OCI-LY1 (cell line): ENCODE results near the gene SLC24A5.

Source experiments
- H2AFZ ChIP-seq: fragments of 200-600 bp; sonication (generic), shearing (Covaris generic); 2 replicates; pipeline ENCODE4 v1.6.0; 2014; ENCODE audit warnings: antibody characterized with exemption, mild to moderate bottlenecking, low read length
- H3F3A ChIP-seq: fragments of 200-600 bp; sonication (generic), shearing (Covaris generic); 2 replicates; pipeline ENCODE4 v1.6.0; 2014; ENCODE audit warnings: mild to moderate bottlenecking, antibody characterized with exemption, low read length, moderate library complexity; ENCODE audit not compliant: insufficient read depth
- H3K27ac ChIP-seq: fragments of 200-600 bp; sonication (generic); 2 replicates; pipeline ENCODE4 v1.5.1; 2014; ENCODE audit warnings: low read length, mixed run types, mild to moderate bottlenecking, low read depth; ENCODE audit not compliant: poor library complexity, severe bottlenecking
- H3K27me3 ChIP-seq: fragments of 200-600 bp; sonication (generic); 2 replicates; pipeline ENCODE4 v1.6.0; 2014; ENCODE audit warnings: antibody characterized with exemption, mild to moderate bottlenecking, low read length, moderate library complexity; ENCODE audit not compliant: insufficient read depth
- H3K36me3 ChIP-seq: fragments of 200-600 bp; sonication (generic); 2 replicates; pipeline ENCODE4 v1.6.1; 2014; ENCODE audit warnings: mild to moderate bottlenecking, antibody characterized with exemption, low read length, moderate library complexity, mixed read lengths; ENCODE audit not compliant: insufficient read depth
- H3K4me1 ChIP-seq: fragments of 200-600 bp; sonication (generic); 2 replicates; pipeline ENCODE4 v1.5.1; 2014; ENCODE audit warnings: mild to moderate bottlenecking, low read length, moderate library complexity; ENCODE audit not compliant: insufficient read depth, severe bottlenecking
- H3K4me2 ChIP-seq: fragments of 200-600 bp; sonication (generic), shearing (Covaris generic); 2 replicates; pipeline ENCODE4 v1.6.1; 2014; ENCODE audit warnings: low read length
- H3K4me3 ChIP-seq: fragments of 200-600 bp; sonication (generic); 2 replicates; pipeline ENCODE4 v1.5.1; 2014; ENCODE audit warnings: low read length, low read depth, mild to moderate bottlenecking, mixed read lengths; ENCODE audit not compliant: poor library complexity, severe bottlenecking
- H3K79me2 ChIP-seq: fragments of 200-600 bp; shearing (Covaris generic); 2 replicates; pipeline ENCODE4 v1.6.1; 2016; ENCODE audit warnings: mixed run types, low read length, mixed read lengths; ENCODE audit not compliant: insufficient read depth
- H3K9ac ChIP-seq: fragments of 200-600 bp; sonication (generic), shearing (Covaris generic); 2 replicates; pipeline ENCODE4 v1.6.1; 2014; ENCODE audit warnings: mild to moderate bottlenecking, low read length, mixed read lengths
- H3K9me2 ChIP-seq: fragments of 200-600 bp; sonication (generic), shearing (Covaris generic); 2 replicates; pipeline ENCODE4 v1.6.1; 2014; ENCODE audit warnings: low read depth, mild to moderate bottlenecking, low read length, mixed read lengths
- H3K9me3 ChIP-seq: fragments of 200-600 bp; shearing (Covaris generic); 2 replicates; pipeline ENCODE4 v1.6.1; 2014; ENCODE audit warnings: low read length, mixed read lengths
- H4K20me1 ChIP-seq: fragments of 200-600 bp; sonication (generic), shearing (Covaris generic); 2 replicates; pipeline ENCODE4 v1.6.0; 2016; ENCODE audit warnings: mild to moderate bottlenecking, low read length; ENCODE audit not compliant: insufficient read depth
- CTCF ChIP-seq: fragments of 200-600 bp; sonication (generic), shearing (Covaris generic); IDR thresholded peaks from 2 replicates; pipeline ENCODE4 v1.5.1; 2017; ENCODE audit warnings: mild to moderate bottlenecking, antibody characterized with exemption, low read length, moderate library complexity, mixed read lengths
- EZH2 ChIP-seq: fragments of 200-600 bp; sonication (generic), shearing (Covaris generic); IDR thresholded peaks from 2 replicates; pipeline ENCODE4 v1.8.0; 2017; ENCODE audit warnings: borderline replicate concordance, mixed run types, mild to moderate bottlenecking, antibody characterized with exemption, low read length, moderate library complexity, mixed read lengths

The SLC24A5 gene

GRCh38 chr15:48190932-48191573 lies 70.3 kb downstream of the SLC24A5 start:
- H3K27ac ChIP-seq = no peak overlapping the region
- TF ChIP-seq EZH2 (no peak), CTCF (no peak)
- H3K27me3 ChIP-seq = no peaks in the 10 kb centered on the region
- H4K20me1 ChIP-seq = no peaks in the 10 kb centered on the region
- no peaks in the 10 kb centered on the region for H3K36me3 ChIP-seq
- H3K9me2 ChIP-seq = no peaks in the 10 kb centered on the region
- H2AFZ ChIP-seq = no peak overlapping the region
- H3K9me3 ChIP-seq = no peaks in the 10 kb centered on the region
- H3K79me2 ChIP-seq = no peaks in the 10 kb centered on the region
- H3F3A ChIP-seq = no peaks in the 10 kb centered on the region
- H3K4me1 ChIP-seq = no peaks in the 10 kb centered on the region
- no peak overlapping the region for H3K9ac ChIP-seq
- H3K4me2 ChIP-seq = no peak overlapping the region
- no peak overlapping the region for H3K4me3 ChIP-seq

- H3F3A ChIP-seq = no peaks in the 10 kb centered on the region
- H3K79me2 ChIP-seq = no peaks in the 10 kb centered on the region
- no peak within 1 kb of the TSS for H3K27ac ChIP-seq
- H3K4me1 ChIP-seq = no peaks in the 10 kb centered on the region
- no peak for TF ChIP-seq CTCF
- TF ChIP-seq EZH2 = no peak
- no peaks in the 10 kb centered on the region for H3K36me3 ChIP-seq
- no peaks in the 10 kb centered on the region for H3K9me2 ChIP-seq
- H4K20me1 ChIP-seq = no peaks in the 10 kb centered on the region
- no peak within 1 kb of the TSS for H3K4me2 ChIP-seq
- H3K4me3 ChIP-seq = no peak within 1 kb of the TSS
- no peak within 1 kb of the TSS for H2AFZ ChIP-seq
- no peak within 1 kb of the TSS for H3K9ac ChIP-seq
- H3K27me3 ChIP-seq = no peaks in the 10 kb centered on the region
- no peaks in the 10 kb centered on the region for H3K9me3 ChIP-seq
These were observed 70.9 kb downstream of the SLC24A5 start, which contains the start of gene CTXN2 for GRCh38 chr15:48191574-48192225. TSS of gene CTXN2 (plus strand) at chr15:48191665. CDS start at chr15:48201301, 9,636 bp downstream.
